ENCODE measurements around the gene NEGR1. TPM values are rescaled to one million over a fixed set of nuclear protein-coding genes. Genes with fewer than 3 reads are reported as not detected.

NEGR1 gene
- total and polyA plus RNA-seq, 8 donors, result 1.2 to 35.4 (median 7.7) TPM

GRCh38 chr1:71693581-71693980 lies 588.8 kb downstream of the NEGR1 start:
- Histone ChIP-seq H3K36me3 (no peaks in the 10 kb centered on the region), H3K27ac (no peak overlapping the region), H3K9me3 (no peaks in the 10 kb centered on the region), H3K4me1 (no peaks in the 10 kb centered on the region), H3K27me3 (no peaks in the 10 kb centered on the region), H3K4me3 (no peak overlapping the region)
- no peak for DNase-seq
- TF ChIP-seq EP300 (IDR thresholded peaks at IDR 0.05) (no peak), POLR2A (IDR thresholded peaks at IDR 0.05) (no peak), POLR2AphosphoS5 (IDR thresholded peaks at IDR 0.05) (no peak)
- TF ChIP-seq, protein P1, sequence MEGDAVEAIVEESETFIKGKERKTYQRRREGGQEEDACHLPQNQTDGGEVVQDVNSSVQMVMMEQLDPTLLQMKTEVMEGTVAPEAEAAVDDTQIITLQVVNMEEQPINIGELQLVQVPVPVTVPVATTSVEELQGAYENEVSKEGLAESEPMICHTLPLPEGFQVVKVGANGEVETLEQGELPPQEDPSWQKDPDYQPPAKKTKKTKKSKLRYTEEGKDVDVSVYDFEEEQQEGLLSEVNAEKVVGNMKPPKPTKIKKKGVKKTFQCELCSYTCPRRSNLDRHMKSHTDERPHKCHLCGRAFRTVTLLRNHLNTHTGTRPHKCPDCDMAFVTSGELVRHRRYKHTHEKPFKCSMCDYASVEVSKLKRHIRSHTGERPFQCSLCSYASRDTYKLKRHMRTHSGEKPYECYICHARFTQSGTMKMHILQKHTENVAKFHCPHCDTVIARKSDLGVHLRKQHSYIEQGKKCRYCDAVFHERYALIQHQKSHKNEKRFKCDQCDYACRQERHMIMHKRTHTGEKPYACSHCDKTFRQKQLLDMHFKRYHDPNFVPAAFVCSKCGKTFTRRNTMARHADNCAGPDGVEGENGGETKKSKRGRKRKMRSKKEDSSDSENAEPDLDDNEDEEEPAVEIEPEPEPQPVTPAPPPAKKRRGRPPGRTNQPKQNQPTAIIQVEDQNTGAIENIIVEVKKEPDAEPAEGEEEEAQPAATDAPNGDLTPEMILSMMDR (IDR thresholded peaks at IDR 0.05), result no peak
- intact Hi-C loops (cut with DNase I; ENCODE audit: low total_unique reads), result no loop called here

GRCh38 chr1:71689635-71690034 lies 592.7 kb downstream of the NEGR1 start:
- H3K27me3 ChIP-seq, result no peaks in the 10 kb centered on the region
- H3K27ac ChIP-seq, result no peak overlapping the region
- no peak for DNase-seq
- 70 to 82% (median 79%) methylated on average over 2 of the region's 2 CpGs for WGBS, 5 donors
- H3K4me3 ChIP-seq, result no peak overlapping the region
- H3K36me3 ChIP-seq, result no peaks in the 10 kb centered on the region
- TF ChIP-seq, protein P1 (IDR thresholded peaks at IDR 0.05), result no peak
- TF ChIP-seq POLR2A (IDR thresholded peaks at IDR 0.05) (no peak), POLR2AphosphoS5 (IDR thresholded peaks at IDR 0.05) (no peak), EP300 (IDR thresholded peaks at IDR 0.05) (no peak)
- intact Hi-C loops (cut with DNase I; ENCODE audit: low total_unique reads), result no loop called here
- no peaks in the 10 kb centered on the region for H3K9me3 ChIP-seq
- H3K4me1 ChIP-seq, result no peaks in the 10 kb centered on the region

DNA sequence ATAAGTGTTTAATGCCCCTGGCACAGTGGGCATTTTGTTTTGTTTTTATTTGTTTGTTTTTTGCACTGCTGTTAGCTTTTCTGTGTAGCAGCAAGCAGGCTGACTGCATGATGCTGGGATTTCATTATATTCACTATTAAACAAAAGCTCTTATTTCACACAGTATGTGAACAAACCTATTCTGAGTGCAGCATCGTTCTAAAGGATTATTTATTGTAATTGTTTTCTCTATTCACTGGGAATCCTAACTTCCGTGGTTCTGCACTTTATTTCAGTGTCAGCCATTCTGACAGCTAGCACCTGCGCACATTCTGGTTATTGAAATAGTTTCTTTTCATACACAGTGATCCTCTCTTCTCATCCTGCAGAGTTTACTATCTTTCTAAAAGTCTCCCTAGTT lies 595.0 kb downstream of the NEGR1 start:
- no peak for DNase-seq
- TF ChIP-seq POLR2AphosphoS5 (IDR thresholded peaks at IDR 0.05) (no peak), EP300 (IDR thresholded peaks at IDR 0.05) (no peak), POLR2A (IDR thresholded peaks at IDR 0.05) (no peak)
- TF ChIP-seq, protein P1 (IDR thresholded peaks at IDR 0.05), result no peak
- WGBS, 5 donors, result 59 to 79% (median 72%) methylated on average over 3 of the region's 3 CpGs
- H3K27ac ChIP-seq, result no peak overlapping the region
- H3K36me3 ChIP-seq, result no peaks in the 10 kb centered on the region
- intact Hi-C loops (cut with DNase I; ENCODE audit: low total_unique reads), result no loop called here
- H3K9me3 ChIP-seq, result no peaks in the 10 kb centered on the region
- H3K4me3 ChIP-seq, result no peak overlapping the region
- H3K27me3 ChIP-seq, result no peaks in the 10 kb centered on the region
- no peaks in the 10 kb centered on the region for H3K4me1 ChIP-seq

DNA sequence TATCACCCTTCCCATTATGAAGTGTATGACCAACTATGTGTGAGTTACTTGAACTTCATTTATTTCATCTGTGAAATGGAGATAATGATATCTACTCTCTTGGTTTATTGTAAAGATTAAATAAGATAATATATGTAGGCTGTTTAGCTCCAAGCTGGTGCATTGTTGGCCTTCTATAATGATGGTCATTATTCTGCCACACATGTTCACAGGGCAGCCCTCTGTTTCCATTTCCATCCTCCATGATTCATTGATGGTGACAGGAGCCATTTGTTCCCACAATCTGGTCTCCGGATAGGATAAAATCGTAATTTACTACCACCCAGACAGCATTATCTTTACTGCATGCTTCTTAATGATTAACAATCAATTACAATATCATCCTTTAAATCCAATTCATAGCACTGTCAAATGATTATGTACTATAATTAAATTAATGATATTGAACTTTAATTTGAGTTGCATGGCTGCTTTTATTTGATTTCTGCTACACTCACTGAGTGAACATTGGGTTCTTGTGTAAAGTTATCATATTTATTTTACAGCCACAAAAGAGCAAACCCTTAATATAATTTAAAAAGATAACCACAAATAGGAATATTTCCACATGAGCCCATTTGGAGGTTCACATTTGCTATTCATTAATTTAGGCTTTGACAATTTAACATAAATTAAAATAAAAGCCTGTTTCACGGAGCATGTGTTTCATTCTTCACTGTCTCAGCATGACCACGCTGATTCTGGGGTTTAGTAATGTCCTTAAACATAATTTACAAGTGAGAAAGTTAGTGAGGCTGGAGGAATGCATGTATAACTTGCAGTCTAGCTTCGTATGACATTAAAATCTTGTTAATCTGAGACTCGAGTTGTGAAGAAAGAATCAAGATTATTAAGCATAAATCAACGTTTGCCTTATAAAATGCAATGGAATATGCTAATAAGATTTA lies 605.1 kb downstream of the NEGR1 start:
- intact Hi-C loops (cut with DNase I; ENCODE audit: low total_unique reads), result no loop called here
- DNase-seq, result no peak
- Histone ChIP-seq H3K4me1 (no peaks in the 10 kb centered on the region), H3K36me3 (no peaks in the 10 kb centered on the region), H3K27me3 (no peaks in the 10 kb centered on the region), H3K27ac (no peak overlapping the region), H3K9me3 (no peaks in the 10 kb centered on the region), H3K4me3 (no peak overlapping the region)
- TF ChIP-seq POLR2AphosphoS5 (IDR thresholded peaks at IDR 0.05), result no peak
- no peak for TF ChIP-seq EP300 (IDR thresholded peaks at IDR 0.05)
- TF ChIP-seq POLR2A (IDR thresholded peaks at IDR 0.05), result no peak
- TF ChIP-seq, protein P1 (IDR thresholded peaks at IDR 0.05), result no peak
- 52 to 60% (median 55%) methylated on average over 7 of the region's 7 CpGs for WGBS, 5 donors

Data from stomach (tissue), 9 donors.